ENCODE results near the gene TMIGD2. TPM values are rescaled to one million over a fixed set of nuclear protein-coding genes. Genes with fewer than 3 reads are reported as not detected.

Gene TMIGD2
- total RNA-seq, 2 donors from 2014 or later: not detected

- ATAC-seq (no peak), DNase-seq (peak in 1 of 4 donors; percentile 11)
- H3K9me3 ChIP-seq: no peaks in the 10 kb centered on the region
- no peak overlapping the region for H3K27ac ChIP-seq
- H3K36me3 ChIP-seq (replicated peaks in 1 of 2; ENCODE audit: insufficient read depth in 1 of 2, low read depth in 2 of 2): no peaks in the 10 kb centered on the region
- H3K4me1 ChIP-seq: peaks cover 21% of the 10 kb centered on the region
- H3K27me3 ChIP-seq: no peaks in the 10 kb centered on the region
- TF ChIP-seq CTCF (IDR thresholded peaks at IDR 0.05) (no peak), POLR2A (IDR thresholded peaks at IDR 0.05) (no peak)
- intact Hi-C loops (cut with DNase I): no loop called here
- H3K4me3 ChIP-seq: no peak overlapping the region
- 49 to 87% methylated on average over 8 to 33 of the region's 33 CpGs for WGBS, 2 donors
These were observed 24.7 kb upstream of the TMIGD2 start for GRCh38 chr19:4326837-4327251.

GRCh38 chr19:4326215-4326836 lies 24.1 kb upstream of the TMIGD2 start:
- ATAC-seq: no peak
- Histone ChIP-seq H3K4me1 (peaks cover 21% of the 10 kb centered on the region), H3K27me3 (no peaks in the 10 kb centered on the region), H3K9me3 (no peaks in the 10 kb centered on the region), H3K4me3 (no peak overlapping the region), H3K27ac (no peak overlapping the region), H3K36me3 (replicated peaks in 1 of 2; ENCODE audit: insufficient read depth in 1 of 2, low read depth in 2 of 2) (no peaks in the 10 kb centered on the region)
- no peak for DNase-seq
- 77 to 86% methylated on average over 12 of the region's 13 CpGs for WGBS, 2 donors
- intact Hi-C loops (cut with DNase I): no loop called here
- TF ChIP-seq POLR2A (IDR thresholded peaks at IDR 0.05) (no peak), CTCF (IDR thresholded peaks at IDR 0.05) (no peak)

- Histone ChIP-seq H3K9me3 (no peaks in the 10 kb centered on the region), H3K36me3 (replicated peaks in 1 of 2; ENCODE audit: insufficient read depth in 1 of 2, low read depth in 2 of 2) (no peaks in the 10 kb centered on the region), H3K4me3 (no peak overlapping the region), H3K27ac (no peak overlapping the region), H3K4me1 (peaks cover 20% of the 10 kb centered on the region), H3K27me3 (no peaks in the 10 kb centered on the region)
- WGBS, 2 donors: 81 to 82% methylated on average over 3 to 11 of the region's 12 CpGs
- intact Hi-C loops (cut with DNase I): no loop called here
- TF ChIP-seq CTCF (IDR thresholded peaks at IDR 0.05) (no peak), POLR2A (IDR thresholded peaks at IDR 0.05) (no peak)
- DNase-seq (no peak), ATAC-seq (no peak)
These were observed 22.0 kb upstream of the TMIGD2 start for GRCh38 chr19:4324228-4324627.

GRCh38 chr19:4323692-4324091 lies 21.5 kb upstream of the TMIGD2 start:
- no peak for DNase-seq
- TF ChIP-seq POLR2A (IDR thresholded peaks at IDR 0.05) (no peak), CTCF (IDR thresholded peaks at IDR 0.05) (no peak)
- Histone ChIP-seq H3K27me3 (no peaks in the 10 kb centered on the region), H3K4me1 (peaks cover 14% of the 10 kb centered on the region), H3K36me3 (replicated peaks in 1 of 2; ENCODE audit: insufficient read depth in 1 of 2, low read depth in 2 of 2) (no peaks in the 10 kb centered on the region), H3K27ac (no peak overlapping the region), H3K9me3 (no peaks in the 10 kb centered on the region), H3K4me3 (no peak overlapping the region)
- intact Hi-C loops (cut with DNase I): no loop called here
- ATAC-seq: no peak
- WGBS, 2 donors: 92% methylated on average over 9 of the region's 9 CpGs

All from body of pancreas (tissue), 4 donors.